Stimulated activated CD4-positive, alpha-beta T cell treated with anti-CD3 and anti-CD28 coated beads, TNF-alpha, amount 100 ng/mL, for 1 hour (primary cell): ENCODE measurements around the gene CPNE4.

Source experiments
- DNase-seq, 3 donors: peaks; one replicate each; pipeline ENCODE4 v3.0.0-alpha.2; 2020; ENCODE audit warnings: low read depth in 3 of 3, low spot score in 1 of 3

CPNE4 gene

GRCh38 chr3:131744765-131745164 is 290.0 kb downstream of the CPNE4 start:
- no peak for DNase-seq

- no peak for DNase-seq
Measured at GRCh38 chr3:131743126-131743525, 291.7 kb downstream of the CPNE4 start.

GRCh38 chr3:131739211-131739610 is 295.6 kb downstream of the CPNE4 start:
- no peak for DNase-seq

- no peak for DNase-seq
Measured at GRCh38 chr3:131738095-131738494, 296.7 kb downstream of the CPNE4 start.

DNA sequence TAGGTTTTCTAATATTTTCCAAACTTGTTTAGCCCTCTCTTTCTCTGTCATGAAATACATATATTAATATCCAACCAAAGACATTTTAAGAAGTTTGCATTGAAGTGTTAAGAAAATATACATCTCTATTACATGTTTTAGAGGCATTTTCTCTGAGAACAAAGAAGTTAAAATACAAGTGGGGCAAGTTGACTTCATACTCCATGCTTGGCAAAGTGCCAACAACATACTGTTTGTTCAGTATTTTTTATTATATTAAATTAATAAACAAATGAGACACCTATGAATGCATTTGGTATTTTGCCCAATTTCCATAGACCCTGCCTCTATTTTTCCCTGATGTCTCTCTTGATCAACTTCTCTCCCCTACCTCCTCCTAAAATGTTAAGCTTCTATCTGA is 299.3 kb downstream of the CPNE4 start:
- DNase-seq: no peak

DNA sequence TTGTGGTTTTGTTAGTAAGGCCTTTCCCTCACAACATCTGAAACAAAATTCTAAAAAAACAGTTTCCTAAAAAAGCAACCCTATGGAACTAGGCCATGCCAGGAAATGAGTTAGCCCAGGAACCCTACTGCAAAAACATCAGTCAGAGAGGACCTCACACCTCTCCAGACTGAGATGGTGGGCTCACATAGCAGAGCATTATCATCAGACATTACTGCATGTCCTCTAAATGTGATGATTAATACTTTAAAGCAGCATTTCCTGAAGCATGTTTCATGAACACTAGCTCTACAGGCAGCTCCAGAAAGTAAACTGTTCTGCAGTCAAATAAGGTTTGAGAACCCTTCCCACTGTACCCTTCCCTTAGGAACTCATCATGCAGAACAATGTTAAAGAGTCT is 299.7 kb downstream of the CPNE4 start:
- DNase-seq: no peak

GRCh38 chr3:131733086-131733841 is 301.6 kb downstream of the CPNE4 start:
- DNase-seq: no peak

GRCh38 chr3:131731709-131732108 is 303.1 kb downstream of the CPNE4 start:
- DNase-seq: no peak

DNA sequence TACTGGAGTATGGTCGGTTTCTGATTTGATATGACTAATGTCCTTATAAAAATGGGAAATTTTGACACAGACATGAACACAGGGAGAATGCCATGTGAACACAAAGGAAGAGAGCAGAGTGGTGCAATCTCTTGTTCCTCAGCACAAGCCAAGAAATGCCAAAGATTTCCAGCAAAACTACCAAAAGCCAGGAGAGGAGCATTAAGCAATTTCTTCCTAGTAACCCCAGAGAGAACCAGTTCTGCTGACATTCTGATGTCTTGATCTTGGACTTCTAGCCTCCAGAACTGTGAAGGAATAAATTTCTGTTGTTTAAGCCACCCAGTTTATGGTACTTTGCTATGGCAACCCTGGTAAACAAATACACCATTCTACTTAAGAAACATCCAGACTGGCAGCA is 304.2 kb downstream of the CPNE4 start:
- no peak for DNase-seq

- no peak for DNase-seq
Measured at GRCh38 chr3:131729643-131730017, 305.2 kb downstream of the CPNE4 start.

DNA sequence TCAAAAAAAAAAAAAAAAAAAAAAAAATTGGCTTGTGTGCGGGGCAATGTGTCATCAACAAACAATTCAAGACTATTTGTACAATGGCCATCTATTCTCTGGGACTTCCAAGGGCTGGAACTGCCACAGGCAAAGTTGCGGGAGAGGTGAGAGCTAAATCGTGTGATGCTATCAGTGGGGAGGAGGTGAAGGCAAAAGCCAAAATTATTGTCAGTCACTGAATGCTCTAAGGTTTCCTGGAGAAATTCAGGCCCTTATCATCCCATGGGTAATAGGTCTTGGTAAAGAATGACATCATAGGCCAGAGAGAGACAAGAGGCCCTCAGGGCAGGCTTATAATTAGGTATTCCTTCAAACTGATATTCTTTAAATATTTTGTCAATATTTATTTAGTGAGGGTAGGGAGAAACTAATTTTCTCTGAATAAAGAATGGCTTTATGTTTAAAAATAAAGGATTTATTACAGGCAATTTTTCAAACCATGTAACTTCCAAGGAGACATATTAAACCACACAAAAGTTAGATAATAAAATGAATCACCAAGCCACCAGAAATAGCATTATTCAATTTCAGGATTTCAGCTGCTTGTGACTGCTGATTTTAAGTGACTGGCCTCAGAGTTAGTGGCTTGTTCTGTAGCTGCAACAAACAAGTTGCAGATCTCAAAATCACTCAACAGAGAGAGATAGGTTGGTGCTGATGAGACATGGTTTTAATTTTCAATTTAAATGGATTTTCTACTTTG is 305.7 kb downstream of the CPNE4 start:
- no peak for DNase-seq

GRCh38 chr3:131725414-131725813 is 309.4 kb downstream of the CPNE4 start:
- DNase-seq: no peak

DNA sequence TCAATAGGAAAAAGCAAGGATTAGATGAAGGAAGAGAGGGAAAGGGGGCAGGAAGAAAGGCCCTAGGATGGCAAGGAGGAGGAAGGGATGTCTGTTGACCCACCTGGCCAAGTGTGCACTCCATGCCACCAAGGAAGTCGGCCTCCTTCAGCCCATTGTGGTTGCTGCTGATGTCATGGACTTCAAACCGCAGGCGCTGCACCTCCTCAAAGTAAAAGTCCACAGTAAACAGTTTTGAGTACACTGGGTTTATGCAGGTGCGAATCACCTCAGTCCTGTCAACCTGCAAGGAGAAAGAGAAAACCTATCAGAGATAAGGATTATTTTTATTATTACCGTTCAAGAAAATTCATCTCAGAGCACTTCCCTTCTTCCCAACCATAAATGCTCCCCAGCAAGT is 311.5 kb downstream of the CPNE4 start:
- no peak for DNase-seq

GRCh38 chr3:131717493-131717892 is 317.3 kb downstream of the CPNE4 start:
- DNase-seq: no peak

- DNase-seq: no peak
Measured at GRCh38 chr3:131716943-131717342, 317.9 kb downstream of the CPNE4 start.

GRCh38 chr3:131716007-131716406 is 318.8 kb downstream of the CPNE4 start:
- DNase-seq: no peak

DNA sequence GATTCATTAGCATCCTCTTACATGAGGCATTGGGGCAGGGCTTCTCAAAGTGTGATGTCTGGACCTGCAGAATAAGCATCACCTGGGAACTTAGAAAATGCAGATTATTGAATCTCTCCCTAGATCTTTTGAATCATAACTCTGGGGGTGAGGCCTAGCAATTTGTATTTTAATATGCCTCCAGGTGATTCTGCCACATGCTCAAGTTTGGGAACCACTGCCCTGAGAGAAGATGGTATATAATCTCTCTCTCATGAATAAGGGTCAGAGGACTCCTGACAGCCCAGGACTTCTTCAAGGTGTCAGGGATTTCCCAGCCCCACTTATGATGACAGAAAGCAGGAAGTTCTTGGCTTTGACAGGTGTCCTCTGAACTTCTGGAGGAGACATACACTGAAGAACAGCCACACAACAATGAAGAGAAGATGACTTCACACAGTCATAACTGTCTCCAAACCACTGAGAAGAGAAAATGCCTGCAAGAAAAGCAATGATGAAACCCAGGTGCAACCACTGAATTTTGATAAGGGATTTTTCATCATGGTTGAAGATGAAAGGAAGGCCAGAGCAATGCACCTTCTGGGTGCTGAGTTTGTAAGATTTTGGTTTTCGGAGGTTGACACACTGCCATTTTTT is 320.1 kb downstream of the CPNE4 start:
- DNase-seq: no peak

DNA sequence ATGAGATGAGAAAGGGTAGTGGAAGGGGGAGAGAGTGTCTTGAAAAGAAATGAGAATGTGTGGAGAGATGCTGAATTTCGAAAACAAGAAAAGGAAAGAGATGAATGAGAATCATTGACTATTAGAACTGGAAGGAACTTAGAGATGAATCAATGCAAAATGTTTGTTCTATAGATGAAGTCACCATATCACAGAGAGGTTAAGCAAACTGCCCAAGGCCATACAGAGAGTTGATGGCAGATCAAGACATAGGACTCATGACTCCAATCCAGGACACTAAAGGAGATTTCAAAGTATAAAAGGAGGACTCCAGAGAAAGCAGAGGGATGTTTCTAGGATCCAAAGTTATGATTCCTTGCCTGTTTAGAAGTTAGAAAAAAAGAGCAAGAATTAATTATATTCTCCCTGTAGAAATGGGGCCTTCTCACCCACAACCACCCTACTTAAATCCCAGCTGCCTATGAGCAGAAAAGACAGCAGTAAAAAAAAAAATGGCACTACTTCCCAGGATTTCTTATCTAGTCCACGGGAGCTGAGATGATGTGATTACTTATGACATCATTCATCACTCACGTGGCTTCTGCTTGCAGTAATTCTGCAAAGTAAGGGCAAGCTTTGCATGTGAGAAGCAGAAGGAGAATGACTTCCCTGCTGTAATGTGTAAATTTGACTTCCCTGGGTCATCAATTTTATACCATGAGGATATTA is 321.2 kb downstream of the CPNE4 start:
- DNase-seq: no peak

GRCh38 chr3:131712662-131713061 is 322.2 kb downstream of the CPNE4 start:
- no peak for DNase-seq

DNA sequence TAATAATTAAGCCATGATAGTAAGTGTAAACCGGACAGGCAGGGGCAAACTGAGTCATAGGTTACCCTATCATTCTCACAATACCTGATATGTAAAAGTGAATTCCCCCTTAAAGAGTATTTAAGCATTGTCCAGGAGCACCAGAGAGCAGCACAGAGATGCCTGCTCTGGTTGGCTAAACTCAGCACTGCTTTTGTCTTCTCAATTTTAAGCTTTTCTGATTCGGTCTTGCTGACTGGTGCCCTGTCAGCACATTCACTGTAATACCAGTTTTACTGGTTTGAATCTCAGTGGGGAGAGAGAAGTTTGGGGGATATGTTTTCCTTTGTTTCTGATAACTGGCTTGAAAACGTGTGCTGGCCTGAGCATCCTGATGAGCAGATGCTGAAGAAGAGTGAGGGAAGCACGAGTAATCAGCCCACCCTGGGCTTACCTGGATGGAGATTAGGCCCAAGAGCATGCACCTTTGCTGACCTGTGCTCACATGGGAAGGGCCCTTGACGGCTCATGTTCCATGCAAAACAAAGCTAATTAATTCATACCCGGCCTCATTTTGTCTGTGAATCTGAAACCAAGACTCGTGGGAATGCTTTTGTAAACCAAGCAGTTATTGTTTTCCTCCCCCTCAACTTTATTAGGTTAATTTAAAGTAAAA is 323.6 kb downstream of the CPNE4 start:
- no peak for DNase-seq

GRCh38 chr3:131708241-131708640 is 326.6 kb downstream of the CPNE4 start:
- DNase-seq: no peak
